ENCODE data around the gene PIH1D1.
"Not testable (repeated sequence)": the region's sequence is repeated elsewhere in the genome, so short reads cannot be mapped to it uniquely, and the experiment has no call there.

Gene PIH1D1

DNA sequence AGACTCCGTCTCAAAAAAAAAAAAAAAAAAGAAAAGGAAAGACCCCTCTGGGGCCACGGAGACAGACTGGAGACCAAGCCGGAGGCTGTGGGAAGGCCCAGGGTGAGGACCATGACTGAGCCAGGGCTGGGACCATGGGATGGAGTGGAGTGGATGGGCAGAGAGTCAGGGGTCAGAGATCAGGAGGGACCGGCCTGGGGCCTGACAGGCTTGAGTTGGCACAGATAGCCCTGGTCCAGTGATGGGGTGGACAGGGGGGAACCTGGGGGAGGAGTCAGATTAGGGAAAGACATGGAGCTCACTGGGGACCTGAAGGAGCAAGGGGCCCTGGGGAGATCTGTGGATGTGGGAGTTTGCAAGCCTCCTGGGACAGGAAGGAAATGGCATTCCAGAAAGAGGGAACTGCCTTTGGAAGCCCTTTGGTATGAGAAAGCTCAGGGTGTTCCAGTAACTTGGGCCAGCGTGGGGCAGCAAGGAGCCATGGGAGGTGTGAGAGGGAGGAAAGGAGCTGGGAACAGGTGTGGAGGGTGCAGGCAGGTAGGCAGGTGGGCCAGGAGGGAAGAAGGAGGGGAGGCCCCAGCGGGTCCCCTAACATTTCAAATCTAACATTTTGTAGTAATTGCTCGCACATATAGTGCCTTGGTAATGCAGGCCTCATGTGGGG is 29.5 kb upstream of the PIH1D1 start:
- in situ Hi-C loops (cut with MboI; ENCODE audit: low sequenced_read_pairs): no loop called here

- in situ Hi-C loops (cut with MboI; ENCODE audit: low sequenced_read_pairs): no loop called here
These were observed 28.5 kb upstream of the PIH1D1 start for GRCh38 chr19:49479975-49480628.

GRCh38 chr19:49475995-49476880 is 24.6 kb upstream of the PIH1D1 start:
- in situ Hi-C loops (cut with MboI; ENCODE audit: low sequenced_read_pairs): no loop called here

DNA sequence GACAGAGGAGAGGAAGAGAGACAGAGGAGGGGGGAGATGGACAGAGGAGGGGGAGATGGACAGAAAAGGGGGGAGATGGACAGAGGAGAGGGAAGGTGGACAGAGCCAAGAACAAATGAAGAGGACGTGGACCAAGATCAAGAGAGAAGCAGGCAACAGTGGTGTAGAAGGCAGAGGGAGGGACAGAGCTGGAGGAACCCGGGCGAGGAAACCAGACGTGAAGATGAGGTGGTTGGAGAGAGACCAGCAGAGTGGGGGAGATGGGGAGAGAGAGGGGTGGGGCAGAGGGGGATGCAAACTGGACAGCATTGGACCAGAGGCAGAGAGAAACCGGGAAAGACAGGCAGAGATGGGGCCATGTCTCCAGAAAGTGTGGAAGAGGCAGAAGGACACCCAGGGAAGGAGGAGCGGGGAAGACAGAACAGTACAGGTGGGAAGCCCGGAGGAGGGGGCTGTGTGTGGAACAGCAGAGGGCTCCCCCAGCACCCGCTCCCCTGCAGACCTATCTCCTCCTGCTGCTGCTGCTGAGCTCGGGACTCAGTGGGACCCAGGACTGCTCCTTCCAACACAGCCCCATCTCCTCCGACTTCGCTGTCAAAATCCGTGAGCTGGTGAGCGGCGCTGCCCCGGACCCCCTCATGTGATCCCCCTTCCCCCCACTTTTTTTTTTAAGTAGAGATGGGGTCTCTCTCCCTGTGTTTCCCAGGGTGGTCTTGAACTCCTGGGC is 23.7 kb upstream of the PIH1D1 start:
- in situ Hi-C loops (cut with MboI; ENCODE audit: low sequenced_read_pairs): no loop called here

GRCh38 chr19:49474542-49474924 is 22.9 kb upstream of the PIH1D1 start:
- in situ Hi-C loops (cut with MboI; ENCODE audit: low sequenced_read_pairs): no loop called here

GRCh38 chr19:49473868-49474541 is 22.4 kb upstream of the PIH1D1 start, which contains the start of gene FLT3LG:
FLT3LG (plus strand) TSS chr19:49474215; CDS start chr19:49474640, 425 bp downstream.
- in situ Hi-C loops (cut with MboI; ENCODE audit: low sequenced_read_pairs): no loop called here

GRCh38 chr19:49473501-49473867 is 21.9 kb upstream of the PIH1D1 start:
- in situ Hi-C loops (cut with MboI; ENCODE audit: low sequenced_read_pairs): not testable (repeated sequence)

GRCh38 chr19:49472936-49473335 is 21.3 kb upstream of the PIH1D1 start:
- in situ Hi-C loops (cut with MboI; ENCODE audit: low sequenced_read_pairs): no loop called here

DNA sequence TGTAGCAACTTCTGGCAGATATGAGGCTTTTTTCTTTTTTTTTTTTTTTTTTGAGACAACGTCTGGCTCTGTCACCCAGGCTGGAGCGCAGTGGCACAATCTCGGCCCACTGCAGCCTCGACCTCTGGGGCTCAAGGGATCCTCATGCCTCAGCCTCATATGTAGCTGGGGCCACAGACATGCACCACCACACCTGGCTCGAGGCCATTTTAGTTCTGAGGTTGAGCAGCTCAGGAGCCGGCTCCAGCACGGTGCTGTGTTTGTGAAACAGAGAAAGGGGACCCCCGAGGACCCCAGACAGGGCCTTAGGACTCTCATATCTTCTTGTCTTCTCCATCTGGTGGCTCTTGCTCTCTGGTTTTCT is 19.0 kb upstream of the PIH1D1 start:
- in situ Hi-C loops (cut with MboI; ENCODE audit: low sequenced_read_pairs): no loop called here

GRCh38 chr19:49469828-49470614 is 18.4 kb upstream of the PIH1D1 start:
- in situ Hi-C loops (cut with MboI; ENCODE audit: low sequenced_read_pairs): no loop called here

GRCh38 chr19:49468746-49469447 is 17.3 kb upstream of the PIH1D1 start:
- in situ Hi-C loops (cut with MboI; ENCODE audit: low sequenced_read_pairs): no loop called here

DNA sequence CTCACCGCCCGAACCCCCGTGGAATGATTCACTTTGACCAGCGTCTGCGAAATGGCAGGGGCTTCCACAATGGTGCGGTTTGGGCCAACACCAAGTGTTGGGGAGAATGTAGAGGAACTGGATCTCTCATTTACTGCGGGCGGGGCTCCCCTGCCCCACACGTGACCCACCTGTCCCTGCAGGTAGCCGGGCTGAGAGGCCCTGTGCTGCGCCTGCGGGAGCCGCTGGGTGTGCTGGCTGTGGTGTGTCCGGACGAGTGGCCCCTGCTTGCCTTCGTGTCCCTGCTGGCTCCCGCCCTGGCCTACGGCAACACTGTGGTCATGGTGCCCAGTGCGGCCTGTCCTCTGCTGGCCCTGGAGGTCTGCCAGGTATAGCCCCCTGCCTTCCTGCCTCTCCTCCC is 16.6 kb upstream of the PIH1D1 start:
- in situ Hi-C loops (cut with MboI; ENCODE audit: low sequenced_read_pairs): no loop called here

DNA sequence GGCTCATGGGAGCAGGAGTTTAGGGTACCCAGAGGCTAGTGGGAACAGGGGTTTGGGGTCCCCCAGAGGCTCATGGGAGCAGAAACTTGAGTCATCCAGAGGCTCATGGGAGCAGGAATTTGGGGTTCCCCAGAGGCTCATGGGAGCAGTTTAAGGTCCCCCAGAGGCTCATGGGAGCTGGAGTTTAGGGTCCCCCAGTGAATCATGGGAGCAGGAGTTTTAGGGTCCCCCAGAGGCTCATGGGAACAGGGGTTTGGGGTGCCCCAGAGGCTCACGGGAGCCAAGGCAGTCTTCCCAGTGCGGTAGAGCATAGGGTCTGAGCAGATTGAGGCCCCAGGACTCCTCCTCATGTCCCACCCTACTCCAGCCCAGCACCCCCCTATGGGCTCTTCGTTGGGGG is 13.8 kb upstream of the PIH1D1 start:
- in situ Hi-C loops (cut with MboI; ENCODE audit: low sequenced_read_pairs): no loop called here

DNA sequence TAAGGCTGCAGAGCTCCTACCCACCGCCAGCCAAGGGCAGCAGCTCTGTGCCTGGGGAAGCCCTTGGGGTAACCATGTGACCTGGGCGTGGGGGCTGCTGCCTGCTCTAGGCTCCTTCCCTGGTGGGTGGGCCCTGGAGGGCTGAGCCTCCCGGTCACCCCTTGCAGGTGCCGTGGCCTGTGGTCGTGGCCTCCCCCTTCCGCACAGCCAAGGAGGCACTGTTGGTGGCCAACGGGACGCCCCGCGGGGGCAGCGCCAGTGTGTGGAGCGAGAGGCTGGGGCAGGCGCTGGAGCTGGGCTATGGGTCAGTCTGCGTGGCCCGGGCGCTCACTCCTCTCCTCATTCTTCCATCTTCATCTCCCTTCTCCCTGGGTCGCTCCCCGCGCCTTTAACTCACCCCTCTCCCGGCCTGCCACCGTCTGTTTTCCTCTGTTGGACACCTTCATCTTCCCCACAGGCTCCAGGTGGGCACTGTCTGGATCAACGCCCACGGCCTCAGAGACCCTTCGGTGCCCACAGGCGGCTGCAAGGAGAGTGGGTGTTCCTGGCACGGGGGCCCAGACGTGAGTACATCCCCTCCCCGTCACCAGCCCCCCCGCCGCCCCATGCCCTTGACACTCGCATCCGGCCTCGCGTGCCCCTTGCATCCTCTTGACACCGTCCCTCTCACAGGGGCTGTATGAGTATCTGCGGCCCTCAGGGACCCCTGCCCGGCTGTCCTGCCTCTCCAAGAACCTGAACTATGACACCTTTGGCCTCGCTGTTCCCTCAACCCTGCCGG is 12.5 kb upstream of the PIH1D1 start:
- in situ Hi-C loops (cut with MboI; ENCODE audit: low sequenced_read_pairs): no loop called here

DNA sequence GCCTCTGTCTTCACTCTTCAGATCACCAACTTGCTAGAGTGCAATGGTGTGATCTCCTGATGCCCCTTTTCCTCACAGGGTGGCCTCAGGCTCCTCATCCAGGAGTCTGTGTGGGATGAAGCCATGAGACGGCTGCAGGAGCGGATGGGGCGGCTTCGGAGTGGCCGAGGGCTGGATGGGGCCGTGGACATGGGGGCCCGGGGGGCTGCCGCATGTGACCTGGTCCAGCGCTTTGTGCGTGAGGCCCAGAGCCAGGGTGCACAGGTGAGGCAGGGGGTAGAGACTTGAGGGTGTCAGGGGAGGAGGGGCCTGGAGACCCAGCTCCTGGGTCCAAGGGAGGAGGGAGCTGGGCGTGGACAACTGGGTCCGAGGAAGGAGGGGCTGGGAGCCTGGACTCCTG is 10.9 kb upstream of the PIH1D1 start:
- in situ Hi-C loops (cut with MboI; ENCODE audit: low sequenced_read_pairs): no loop called here

DNA sequence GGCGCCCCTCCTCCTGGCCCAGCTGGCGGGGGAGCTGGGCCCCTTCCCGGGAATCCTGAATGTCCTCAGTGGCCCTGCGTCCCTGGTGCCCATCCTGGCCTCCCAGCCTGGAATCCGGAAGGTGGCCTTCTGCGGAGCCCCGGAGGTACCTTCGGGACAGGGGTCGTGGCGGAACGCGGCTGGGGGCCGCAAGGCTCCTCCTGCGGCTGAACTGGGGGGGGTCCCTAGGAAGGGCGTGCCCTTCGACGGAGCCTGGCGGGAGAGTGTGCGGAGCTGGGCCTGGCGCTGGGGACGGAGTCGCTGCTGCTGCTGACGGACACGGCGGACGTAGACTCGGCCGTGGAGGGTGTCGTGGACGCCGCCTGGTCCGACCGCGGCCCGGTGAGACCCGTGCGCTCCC is 10.0 kb upstream of the PIH1D1 start:
- in situ Hi-C loops (cut with MboI; ENCODE audit: low sequenced_read_pairs): no loop called here

DNA sequence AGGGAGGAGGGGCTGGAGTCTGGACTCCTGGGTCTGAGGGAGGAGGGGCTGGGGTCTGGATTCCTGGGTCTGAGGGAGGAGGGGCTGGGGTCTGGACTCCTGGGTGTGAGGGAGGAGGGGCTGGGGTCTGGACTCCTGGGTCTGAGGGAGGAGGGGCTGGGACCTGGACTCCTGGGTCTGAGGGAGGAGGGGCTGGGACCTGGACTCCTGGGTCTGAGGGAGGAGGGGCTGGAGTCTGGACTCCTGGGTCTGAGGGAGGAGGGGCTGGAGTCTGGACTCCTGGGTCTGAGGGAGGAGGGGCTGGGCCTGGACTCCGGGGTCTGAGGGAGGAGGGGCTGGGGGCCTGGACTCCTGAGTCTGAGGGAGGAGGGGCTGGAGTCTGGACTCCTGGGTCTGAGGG is 9.5 kb upstream of the PIH1D1 start:
- in situ Hi-C loops (cut with MboI; ENCODE audit: low sequenced_read_pairs): not testable (repeated sequence)

DNA sequence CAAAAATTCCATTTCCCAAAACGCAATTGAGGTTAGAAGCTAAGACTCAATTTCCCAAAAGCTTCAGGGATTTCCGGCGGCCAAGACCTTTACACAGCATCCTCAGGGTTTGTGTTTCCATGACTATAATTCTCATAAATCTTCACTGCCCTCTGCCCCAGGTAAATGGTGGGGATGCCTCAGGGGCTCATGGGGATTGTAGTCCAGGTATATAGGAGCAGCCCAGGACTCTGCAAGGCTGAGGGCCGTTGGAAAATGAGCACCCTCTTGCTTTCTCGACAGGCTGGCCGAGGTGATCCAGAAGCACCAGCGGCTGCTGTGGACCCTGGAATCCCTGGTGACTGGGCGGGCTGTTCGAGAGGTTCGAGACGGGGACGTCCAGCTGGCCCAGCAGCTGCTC is 7.8 kb upstream of the PIH1D1 start:
- in situ Hi-C loops (cut with MboI; ENCODE audit: low sequenced_read_pairs): no loop called here

GRCh38 chr19:49458567-49458903 is 6.9 kb upstream of the PIH1D1 start:
- in situ Hi-C loops (cut with MboI; ENCODE audit: low sequenced_read_pairs): no loop called here
